Measurements from ENCODE around the gene ACTL7A. TPM values are rescaled to one million over a fixed set of nuclear protein-coding genes. Genes with fewer than 3 reads are reported as not detected.

Gene ACTL7A
- total and polyA plus RNA-seq, 2 of the 4 experiments (the other 2 are of a cell fraction), result not detected

DNA sequence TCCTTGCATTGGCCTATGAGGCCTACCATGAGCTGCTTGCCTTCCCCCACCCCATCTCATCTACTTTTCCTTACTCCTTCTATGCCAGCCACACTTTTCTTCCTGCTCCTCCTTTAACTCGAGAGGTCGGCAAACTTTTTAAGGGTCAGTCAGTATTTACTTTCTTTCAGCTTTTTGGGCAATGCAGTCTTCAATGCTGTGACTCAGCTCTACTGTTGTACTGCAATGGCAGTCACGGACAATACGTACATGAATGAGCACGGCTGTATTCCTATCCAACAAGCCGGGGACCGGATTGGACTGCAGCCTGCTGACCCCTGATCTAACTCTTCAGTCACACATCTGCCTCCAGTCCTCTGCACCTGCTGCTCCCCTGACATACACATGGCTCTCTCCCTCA, 602 bp upstream of the ACTL7A start:
- no peaks in the 10 kb centered on the region for H3K79me1 ChIP-seq (ENCODE audit: low read depth in 1 of 2, low read length in 2 of 2)
- H2BK120ac ChIP-seq (ENCODE audit: low read depth, low read length), result no peak overlapping the region
- no peak overlapping the region for H4K5ac ChIP-seq (ENCODE audit: low read depth, low read length)
- H3K14ac ChIP-seq (replicated peaks; ENCODE audit: low read depth, low read length), result no peak overlapping the region
- dilution Hi-C loops (cut with HindIII; ENCODE audit: low sequenced_read_pairs, unreplicated experiment), result no loop called here
- peaks cover 2% of the 10 kb centered on the region for H3K27me3 ChIP-seq (ENCODE audit: control insufficient read depth, insufficient read depth, low read length)
- no peak overlapping the region for H3K56ac ChIP-seq (ENCODE audit: extremely low read depth, insufficient read depth, low read length)
- 62% methylated on average over 2 of the region's 7 CpGs; no CpG with 5 or more reads in 1 of the 2 experiments for WGBS, 2 experiments (ENCODE audit: extremely low coverage in 2 of 2, insufficient read length in 1 of 2)
- no peak overlapping the region for H3K4ac ChIP-seq (ENCODE audit: low read depth, low read length)
- no peak overlapping the region for H3K23ac ChIP-seq (ENCODE audit: low read depth, low read length)
- ChIA-PET POLR2A (ENCODE audit: unreplicated experiment) (no interaction called here), CTCF (interaction anchor here (1.6 kb wide), 1 partner anchor 19 kb away, joined by 4 read pairs; no protein-coding TSS in a partner anchor)
- H2AK9ac ChIP-seq (replicated peaks; ENCODE audit: low read depth, low read length, poor library complexity), result peak overlapping the region; percentile 55
- TF ChIP-seq, protein P1, sequence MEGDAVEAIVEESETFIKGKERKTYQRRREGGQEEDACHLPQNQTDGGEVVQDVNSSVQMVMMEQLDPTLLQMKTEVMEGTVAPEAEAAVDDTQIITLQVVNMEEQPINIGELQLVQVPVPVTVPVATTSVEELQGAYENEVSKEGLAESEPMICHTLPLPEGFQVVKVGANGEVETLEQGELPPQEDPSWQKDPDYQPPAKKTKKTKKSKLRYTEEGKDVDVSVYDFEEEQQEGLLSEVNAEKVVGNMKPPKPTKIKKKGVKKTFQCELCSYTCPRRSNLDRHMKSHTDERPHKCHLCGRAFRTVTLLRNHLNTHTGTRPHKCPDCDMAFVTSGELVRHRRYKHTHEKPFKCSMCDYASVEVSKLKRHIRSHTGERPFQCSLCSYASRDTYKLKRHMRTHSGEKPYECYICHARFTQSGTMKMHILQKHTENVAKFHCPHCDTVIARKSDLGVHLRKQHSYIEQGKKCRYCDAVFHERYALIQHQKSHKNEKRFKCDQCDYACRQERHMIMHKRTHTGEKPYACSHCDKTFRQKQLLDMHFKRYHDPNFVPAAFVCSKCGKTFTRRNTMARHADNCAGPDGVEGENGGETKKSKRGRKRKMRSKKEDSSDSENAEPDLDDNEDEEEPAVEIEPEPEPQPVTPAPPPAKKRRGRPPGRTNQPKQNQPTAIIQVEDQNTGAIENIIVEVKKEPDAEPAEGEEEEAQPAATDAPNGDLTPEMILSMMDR (conservative IDR thresholded peaks at IDR 0.05; ENCODE audit: low read depth, low read length), result no peak
- no peak for TF ChIP-seq RAD21 (IDR thresholded peaks at IDR 0.05; ENCODE audit: low read length)
- TF ChIP-seq RCOR1 (IDR thresholded peaks at IDR 0.05; ENCODE audit: insufficient replicate concordance, low read length), result no peak
- no peak for TF ChIP-seq RFX5 (IDR thresholded peaks at IDR 0.05; ENCODE audit: low read depth, low read length)
- no peak for TF ChIP-seq MXI1 (IDR thresholded peaks at IDR 0.05; ENCODE audit: borderline replicate concordance, low read depth, low read length)
- no TSS peak for BruUV-seq (replicated peaks)
- H3K27ac ChIP-seq (ENCODE audit: insufficient read depth, low read length), result no peak overlapping the region
- no peak overlapping the region for H2BK15ac ChIP-seq (ENCODE audit: low read depth, low read length)
- no peaks in the 10 kb centered on the region for H3K4me1 ChIP-seq (ENCODE audit: control insufficient read depth, insufficient read depth, low read length)
- in situ Hi-C loops (cut with MboI; ENCODE audit: low sequenced_read_pairs), result no loop called here
- no peaks in the 10 kb centered on the region for H4K20me1 ChIP-seq (ENCODE audit: insufficient read depth, low read length)
- ATAC-seq (ENCODE audit: low read depth) (no peak), DNase-seq (no peak)
- no peaks in the 10 kb centered on the region for H3K36me3 ChIP-seq (ENCODE audit: control insufficient read depth, insufficient read depth, low read length)
- H3K4me2 ChIP-seq (ENCODE audit: low read depth, low read length), result no peak overlapping the region
- H3K4me3 ChIP-seq (ENCODE audit: insufficient read depth, low read depth, low read length), result no peak overlapping the region
- no peak overlapping the region for H4K91ac ChIP-seq (ENCODE audit: insufficient read depth, low read depth, low read length)
- H2AFZ ChIP-seq (replicated peaks; ENCODE audit: low read length, poor library complexity), result no peak overlapping the region
- H3K9me3 ChIP-seq (ENCODE audit: control insufficient read depth, insufficient read depth, low read length), result no peaks in the 10 kb centered on the region
- no peak overlapping the region for H2BK5ac ChIP-seq (ENCODE audit: low read depth, low read length, poor library complexity, severe bottlenecking)
- H2BK20ac ChIP-seq (ENCODE audit: low read depth, low read length), result no peak overlapping the region
- no peak overlapping the region for H3K9ac ChIP-seq (ENCODE audit: low read depth, low read length)
- intact Hi-C loops (cut with micrococcal nuclease), result no loop called here
- H4K8ac ChIP-seq (ENCODE audit: low read depth in 2 of 2, low read length in 2 of 2), result no peak overlapping the region
- no peaks in the 10 kb centered on the region for H3K9me1 ChIP-seq (ENCODE audit: insufficient read depth, low read length)
- no peak overlapping the region for H2AK5ac ChIP-seq (ENCODE audit: low read depth, low read length)
- no peak overlapping the region for H3K18ac ChIP-seq (ENCODE audit: low read depth, low read length)

Data from IMR-90 (cell line).